Cardiac fibroblast (primary cell): ENCODE data around the gene RNU2-1.

Experiments
- DNase-seq, 2 donors: peaks; one replicate each; pipeline versions ENCODE4 v3.0.0 to v3.0.0-alpha.2; 2010; ENCODE audit warnings: low read depth in 2 of 2
- H3K4me3 ChIP-seq, 2 donors: replicated peaks in 1 of 2; 1 replicate in 1 of 2; 2 replicates in 1 of 2; pipeline ENCODE4 v1.5.1; 2011; ENCODE audit warnings: low read depth in 2 of 2, low read length in 2 of 2, mild to moderate bottlenecking in 2 of 2, moderate library complexity in 1 of 2
- TF ChIP-seq, protein P1 (sequence below): IDR thresholded peaks from one replicate; pipeline ENCODE4 v1.5.1; 2011; ENCODE audit warnings: low read depth, mild to moderate bottlenecking, low read length, inconsistent platforms

RNU2-1 gene

DNA sequence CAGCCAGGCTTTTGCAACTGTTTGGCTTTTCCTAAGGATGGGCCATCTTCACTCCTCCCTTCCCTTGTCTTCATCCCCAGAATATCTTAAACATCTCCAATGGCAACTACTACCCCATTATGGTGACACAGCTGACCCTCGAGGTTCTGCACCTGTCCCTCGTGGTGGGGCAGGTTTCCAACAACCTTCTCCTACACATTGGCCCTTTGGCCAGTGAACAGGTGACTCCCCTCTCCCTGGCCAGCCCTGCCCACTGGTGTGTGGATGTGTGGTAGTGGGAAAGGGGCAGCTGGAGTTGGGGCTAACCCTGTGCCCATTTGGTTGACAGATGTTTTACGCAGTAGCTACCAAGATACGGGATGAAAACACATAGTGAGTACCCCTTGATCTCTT, 17.4 kb downstream of the RNU2-1 start:
- no peak for DNase-seq
- no peak overlapping the region for H3K4me3 ChIP-seq
- TF ChIP-seq, protein P1, sequence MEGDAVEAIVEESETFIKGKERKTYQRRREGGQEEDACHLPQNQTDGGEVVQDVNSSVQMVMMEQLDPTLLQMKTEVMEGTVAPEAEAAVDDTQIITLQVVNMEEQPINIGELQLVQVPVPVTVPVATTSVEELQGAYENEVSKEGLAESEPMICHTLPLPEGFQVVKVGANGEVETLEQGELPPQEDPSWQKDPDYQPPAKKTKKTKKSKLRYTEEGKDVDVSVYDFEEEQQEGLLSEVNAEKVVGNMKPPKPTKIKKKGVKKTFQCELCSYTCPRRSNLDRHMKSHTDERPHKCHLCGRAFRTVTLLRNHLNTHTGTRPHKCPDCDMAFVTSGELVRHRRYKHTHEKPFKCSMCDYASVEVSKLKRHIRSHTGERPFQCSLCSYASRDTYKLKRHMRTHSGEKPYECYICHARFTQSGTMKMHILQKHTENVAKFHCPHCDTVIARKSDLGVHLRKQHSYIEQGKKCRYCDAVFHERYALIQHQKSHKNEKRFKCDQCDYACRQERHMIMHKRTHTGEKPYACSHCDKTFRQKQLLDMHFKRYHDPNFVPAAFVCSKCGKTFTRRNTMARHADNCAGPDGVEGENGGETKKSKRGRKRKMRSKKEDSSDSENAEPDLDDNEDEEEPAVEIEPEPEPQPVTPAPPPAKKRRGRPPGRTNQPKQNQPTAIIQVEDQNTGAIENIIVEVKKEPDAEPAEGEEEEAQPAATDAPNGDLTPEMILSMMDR, result no peak

- TF ChIP-seq, protein P1, result no peak
- DNase-seq, result no peak
- H3K4me3 ChIP-seq, result no peak overlapping the region
Measured at GRCh38 chr17:43215341-43215740, 18.4 kb downstream of the RNU2-1 start.

DNA sequence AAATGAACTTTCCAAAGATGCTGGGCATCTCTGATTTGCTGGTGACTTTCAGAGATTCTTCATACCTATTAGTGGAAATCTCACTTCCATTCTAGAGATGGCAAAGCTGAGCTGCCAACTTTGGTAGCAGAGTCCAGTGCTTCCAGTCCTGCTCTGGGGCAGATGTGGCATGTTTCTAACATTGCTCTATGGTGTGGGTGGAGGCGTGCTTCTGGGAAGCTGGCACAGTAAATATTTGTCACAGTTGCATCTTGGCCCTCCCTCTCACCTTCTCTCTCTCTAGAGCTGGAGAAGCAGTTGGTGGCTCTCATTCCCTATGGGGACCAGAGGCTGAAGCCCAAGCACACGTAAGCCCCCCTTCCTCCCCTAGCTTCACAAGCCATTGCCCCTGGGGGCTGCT, 20.2 kb downstream of the RNU2-1 start:
- H3K4me3 ChIP-seq, result no peak overlapping the region
- TF ChIP-seq, protein P1, result no peak
- no peak for DNase-seq

DNA sequence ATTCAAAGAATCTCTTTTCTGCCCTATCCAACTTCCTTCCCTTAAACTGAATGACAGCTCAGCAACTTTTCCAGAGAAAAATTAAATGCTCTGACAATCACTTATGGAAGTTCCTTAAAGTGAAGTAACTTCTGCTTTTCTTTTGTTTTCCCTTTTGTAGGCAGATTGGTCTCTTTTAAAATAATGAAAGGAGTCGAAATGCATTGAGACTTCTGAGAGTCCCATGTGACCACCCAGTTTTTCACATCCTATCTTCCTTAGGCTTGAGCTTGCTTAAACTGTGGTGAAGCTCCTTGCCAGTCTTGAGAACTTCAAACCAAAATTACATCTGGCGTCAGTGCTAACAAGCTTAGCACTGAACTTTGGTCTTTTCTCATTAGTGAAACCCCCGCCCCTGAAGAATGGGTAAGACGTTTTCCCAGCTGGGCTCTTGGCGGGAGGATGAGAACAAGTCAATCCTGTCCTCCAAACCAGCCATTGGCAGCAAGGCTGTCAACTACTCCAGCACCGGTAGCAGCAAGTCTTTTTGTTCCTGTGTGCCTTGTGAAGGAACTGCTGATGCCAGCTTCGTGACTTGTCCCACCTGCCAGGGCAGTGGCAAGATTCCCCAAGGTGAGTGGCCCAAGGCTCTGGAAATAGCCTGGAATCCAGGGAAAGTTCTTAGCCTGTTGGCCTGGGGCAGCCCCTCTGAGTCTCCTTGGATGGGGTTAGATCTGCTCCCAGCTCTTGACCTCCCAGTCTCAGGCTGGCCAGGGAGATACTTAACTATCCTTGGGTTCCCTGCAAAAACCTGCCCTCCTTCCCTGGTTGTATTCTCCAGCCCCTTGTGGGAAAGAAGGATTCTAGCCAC, 20.9 kb downstream of the RNU2-1 start:
- peak in 1 of 2 donors; percentile 21 for DNase-seq
- TF ChIP-seq, protein P1, result no peak
- H3K4me3 ChIP-seq, result peak overlapping the region in 1 of 2 donors; percentile 68

- DNase-seq, result peak; percentile 88 to 92
- H3K4me3 ChIP-seq, result peak within 1 kb of the TSS; percentile 50 to 68
- TF ChIP-seq, protein P1, result peak; percentile 52
Measured at GRCh38 chr17:43211480-43212402, 22.0 kb downstream of the RNU2-1 start, which contains the start of gene TMEM106A. Gene TMEM106A (plus strand): TSS chr17:43211875. CDS start chr17:43213042, 1,167 bp downstream.

- TF ChIP-seq, protein P1, result no peak
- H3K4me3 ChIP-seq, result peak overlapping the region; percentile 13 to 68
- DNase-seq, result no peak
Measured at GRCh38 chr17:43211123-43211479, 22.7 kb downstream of the RNU2-1 start.
